Lung (tissue), 12 donors: ENCODE data around the gene ERP27. TPM values are rescaled to one million over a fixed set of nuclear protein-coding genes. Genes with fewer than 3 reads are reported as not detected.

Experiments used
- ATAC-seq: fragments of 200-7000 bp; cut with Tn5 transposase; one replicate; pipeline ENCODE4 v1.9.1; 2020; ENCODE audit warnings: moderate number of reproducible peaks; ENCODE audit not compliant: insufficient read depth, low FRiP score
- DNase-seq, 3 donors: peaks; one replicate each; pipeline ENCODE4 v3.0.0-alpha.2; 2013 to 2017
- H3K27ac ChIP-seq, 2 donors: one replicate each; pipeline ENCODE4 v1.5.1; 2013; ENCODE audit warnings: mild to moderate bottlenecking in 2 of 2, moderate library complexity in 2 of 2, control low read depth in 1 of 2, inconsistent platforms in 1 of 2, low read depth in 1 of 2, low read length in 1 of 2
- H3K27me3 ChIP-seq, 3 donors: one replicate each; pipeline ENCODE4 v1.5.1; 2013; ENCODE audit warnings: low read length in 2 of 3; ENCODE audit not compliant: control insufficient read depth in 3 of 3, insufficient read depth in 3 of 3
- H3K36me3 ChIP-seq, 4 donors: one replicate each; pipeline ENCODE4 v1.5.1; 2013; ENCODE audit warnings: low read length in 4 of 4, mild to moderate bottlenecking in 1 of 4, moderate library complexity in 1 of 4; ENCODE audit not compliant: control insufficient read depth in 4 of 4, insufficient read depth in 4 of 4
- H3K4me1 ChIP-seq, 5 donors: one replicate each; pipeline ENCODE4 v1.5.1; 2013; ENCODE audit warnings: low read length in 5 of 5, mild to moderate bottlenecking in 2 of 5, moderate library complexity in 1 of 5; ENCODE audit not compliant: control insufficient read depth in 5 of 5, insufficient read depth in 5 of 5
- H3K4me3 ChIP-seq: one replicate; pipeline ENCODE4 v1.5.1; 2013; ENCODE audit warnings: mild to moderate bottlenecking, control low read depth, moderate library complexity
- H3K9ac ChIP-seq, 2 donors: one replicate each; pipeline ENCODE4 v1.5.1; 2013; ENCODE audit warnings: low read length in 2 of 2, control low read depth in 1 of 2; ENCODE audit not compliant: insufficient read depth in 1 of 2
- H3K9me3 ChIP-seq, 4 donors: one replicate each; pipeline ENCODE4 v1.5.1; 2013; ENCODE audit warnings: low read length in 3 of 4, mild to moderate bottlenecking in 1 of 4, moderate library complexity in 1 of 4; ENCODE audit not compliant: control insufficient read depth in 4 of 4, insufficient read depth in 3 of 4
- CTCF ChIP-seq: IDR thresholded peaks from 2 replicates; pipeline ENCODE4 v1.5.1; 2012; ENCODE audit warnings: mild to moderate bottlenecking; ENCODE audit errors: control extremely low read depth, extremely low read depth
- WGBS, 2 donors: extraction: QIAGEN DNeasy Blood & Tissue Kit; methylation state at CpG; one replicate each; pipeline ENCODE4 v1.1.7; 2013; 5-methylcytosine and 5-hydroxymethylcytosine counted together
- polyA plus RNA-seq, 2 donors: library from polyadenylated mRNA; stranded (reverse); fragments of 200-250 nt; gene quantifications; one replicate each; pipeline ENCODE4 v1.2.1, GENCODE V29; 2013
- total RNA-seq, 2 donors: library from RNA; depleted of rRNA in 1 of 2; stranded (reverse); fragments of >200 nt in 1 of 2; gene quantifications; one replicate each; pipeline ENCODE4 v1.2.1, GENCODE V29; 2014 to 2021
- donor health status: control.
- donor health status: control.
- donor health status: Bipolar disorder and iron deficiency.
- donor health status: healthy.
- donor health status: DM: yes; HTN: yes; CAD: no.

Gene ERP27
- total and polyA plus RNA-seq, 4 donors, result 1.9 to 64.6 (median 10.4) TPM

GRCh38 chr12:14974633-14975032, 36.3 kb upstream of the ERP27 start:
- H3K27me3 ChIP-seq, result no peaks in the 10 kb centered on the region
- no peaks in the 10 kb centered on the region for H3K36me3 ChIP-seq
- H3K4me1 ChIP-seq, result no peaks in the 10 kb centered on the region
- no peak for DNase-seq
- no peaks in the 10 kb centered on the region for H3K9me3 ChIP-seq
- TF ChIP-seq CTCF, result no peak
- no peak overlapping the region for H3K4me3 ChIP-seq
- no peak for ATAC-seq
- H3K27ac ChIP-seq, result no peak overlapping the region
- no peak overlapping the region for H3K9ac ChIP-seq
- WGBS, 2 donors, result 83 to 87% methylated on average over 3 of the region's 3 CpGs

GRCh38 chr12:14972816-14973215, 34.5 kb upstream of the ERP27 start, which contains the start of gene PDE6H:
PDE6H (plus strand) TSS chr12:14973042; CDS start chr12:14978013, 4,971 bp downstream.
- no peaks in the 10 kb centered on the region for H3K9me3 ChIP-seq
- no peaks in the 10 kb centered on the region for H3K36me3 ChIP-seq
- DNase-seq, result no peak
- 94 to 95% methylated on average over 2 of the region's 2 CpGs for WGBS, 2 donors
- peaks cover 0 to 3% (median 0%) of the 10 kb centered on the region in 5 donors for H3K4me1 ChIP-seq
- TF ChIP-seq CTCF, result no peak
- no peak within 1 kb of the TSS for H3K4me3 ChIP-seq
- no peak within 1 kb of the TSS for H3K27ac ChIP-seq
- no peak within 1 kb of the TSS for H3K9ac ChIP-seq
- no peaks in the 10 kb centered on the region for H3K27me3 ChIP-seq
- ATAC-seq, result no peak

GRCh38 chr12:14970473-14970872, 32.1 kb upstream of the ERP27 start:
- WGBS, 2 donors, result 76 to 89% methylated on average over 4 of the region's 4 CpGs
- Histone ChIP-seq H3K27me3 (no peaks in the 10 kb centered on the region), H3K9me3 (no peaks in the 10 kb centered on the region), H3K9ac (no peak overlapping the region), H3K4me1 (peaks cover 0 to 3% (median 0%) of the 10 kb centered on the region in 5 donors), H3K36me3 (no peaks in the 10 kb centered on the region), H3K27ac (no peak overlapping the region), H3K4me3 (no peak overlapping the region)
- ATAC-seq (no peak), DNase-seq (no peak)
- TF ChIP-seq CTCF, result no peak

- WGBS, 2 donors, result 83 to 85% methylated on average over 3 of the region's 3 CpGs
- no peaks in the 10 kb centered on the region for H3K36me3 ChIP-seq
Observed at GRCh38 chr12:14968478-14968877, 30.1 kb upstream of the ERP27 start.

More at GRCh38 chr12:14968478-14968877, 30.1 kb upstream of the ERP27 start:
- TF ChIP-seq CTCF, result no peak
- DNase-seq (no peak), ATAC-seq (no peak)
- Histone ChIP-seq H3K27me3 (no peaks in the 10 kb centered on the region), H3K4me1 (peaks cover 0 to 3% (median 0%) of the 10 kb centered on the region in 5 donors), H3K27ac (no peak overlapping the region), H3K9me3 (no peaks in the 10 kb centered on the region), H3K9ac (no peak overlapping the region), H3K4me3 (no peak overlapping the region)
